SK-N-SH (cell line): Measurements from ENCODE around the gene CD22. TPM values are rescaled to one million over a fixed set of nuclear protein-coding genes. Genes with fewer than 3 reads are reported as not detected.

Source experiments
- CTCF ChIA-PET: fragments of 300-600, 350-600 bp; formaldehyde crosslinking; extraction: SDS; loops from one replicate; lab custom pipeline; 2021; lab: Yijun Ruan, JAX
- POLR2A ChIA-PET: fragments of 350-600 bp; sonication (Branson Sonifier 250); formaldehyde crosslinking; extraction: SDS; loops from one replicate; lab custom pipeline; 2020; ENCODE audit warnings: antibody characterized with exemption, inconsistent platforms; lab: Yijun Ruan, JAX
- DNase-seq: peaks from one replicate; pipeline ENCODE4 v3.0.0; 2012
- H2AFZ ChIP-seq: fragments of 200-600 bp; sonication (generic); 2 replicates; pipeline ENCODE4 v1.8.1; 2016; ENCODE audit warnings: antibody characterized with exemption, mild to moderate bottlenecking, low read depth
- H3F3A ChIP-seq: fragments of 200-600 bp; sonication (generic); replicated peaks from 2 replicates; pipeline ENCODE3; 2016; ENCODE audit warnings: antibody characterized with exemption, mild to moderate bottlenecking; ENCODE audit not compliant: insufficient read depth
- H3K27ac ChIP-seq, 2 experiments: fragments of 200-500 bp in 1 of 2; fragments of 200-600 bp in 1 of 2; sonication (Bioruptor generic) in 1 of 2; sonication (generic), shearing (Covaris generic) in 1 of 2; 2 replicates each; pipeline versions ENCODE4 v1.5.1 to v1.6.1; 2014 to 2016; ENCODE audit warnings: low read depth in 2 of 2, inconsistent platforms in 1 of 2, low read length in 1 of 2, mild to moderate bottlenecking in 1 of 2, mixed read lengths in 1 of 2
- H3K27me3 ChIP-seq: fragments of 200-600 bp; sonication (generic), shearing (Covaris generic); 2 replicates; pipeline ENCODE4 v1.6.1; 2016; ENCODE audit warnings: mixed run types; ENCODE audit not compliant: insufficient read depth
- H3K36me3 ChIP-seq, 2 experiments: fragments of 200-500 bp in 1 of 2; fragments of 200-600 bp in 1 of 2; sonication (Bioruptor generic) in 1 of 2; sonication (generic) in 1 of 2; replicated peaks in 1 of 2; 2 replicates each; pipeline versions ENCODE3 to v1.5.1; 2014 to 2016; ENCODE audit warnings: low read length in 1 of 2, mild to moderate bottlenecking in 1 of 2; ENCODE audit not compliant: insufficient read depth in 2 of 2, control insufficient read depth in 1 of 2
- H3K4me1 ChIP-seq, 2 experiments: fragments of 200-500 bp in 1 of 2; fragments of 200-600 bp in 1 of 2; sonication (Bioruptor generic) in 1 of 2; sonication (generic), shearing (Covaris generic) in 1 of 2; 2 replicates each; pipeline versions ENCODE4 v1.5.1 to v1.6.1; 2014 to 2016; ENCODE audit warnings: low read depth in 1 of 2, low read length in 1 of 2, mixed run types in 1 of 2; ENCODE audit not compliant: insufficient read depth in 2 of 2, control insufficient read depth in 1 of 2
- H3K4me2 ChIP-seq: fragments of 200-600 bp; sonication (generic), shearing (Covaris generic); 2 replicates; pipeline ENCODE4 v1.6.1; 2017; ENCODE audit warnings: mixed run types
- H3K4me3 ChIP-seq, 2 experiments: fragments of 200-500 bp in 1 of 2; fragments of 200-600 bp in 1 of 2; sonication (Bioruptor generic) in 1 of 2; sonication (generic), shearing (Covaris generic) in 1 of 2; 2 replicates each; pipeline versions ENCODE4 v1.5.1 to v1.8.1; 2014 to 2016; ENCODE audit warnings: low read depth in 2 of 2, inconsistent platforms in 1 of 2, low read length in 1 of 2, mild to moderate bottlenecking in 1 of 2, mixed read lengths in 1 of 2, moderate library complexity in 1 of 2
- H3K79me2 ChIP-seq: fragments of 200-600 bp; sonication (generic); 2 replicates; pipeline ENCODE4 v1.8.1; 2017; ENCODE audit warnings: mild to moderate bottlenecking; ENCODE audit not compliant: insufficient read depth
- H3K9ac ChIP-seq: fragments of 200-600 bp; sonication (generic); 2 replicates; pipeline ENCODE4 v1.6.1; 2017; ENCODE audit warnings: mixed run types
- H3K9me2 ChIP-seq: fragments of 200-600 bp; sonication (generic); 2 replicates; pipeline ENCODE4 v1.6.1; 2017; ENCODE audit warnings: mixed run types
- H3K9me3 ChIP-seq: fragments of 200-600 bp; sonication (generic); 2 replicates; pipeline ENCODE4 v1.6.1; 2017; ENCODE audit warnings: mixed run types, mild to moderate bottlenecking, moderate library complexity
- H4K20me1 ChIP-seq: fragments of 200-600 bp; sonication (generic); 2 replicates; pipeline ENCODE4 v1.6.1; 2017; ENCODE audit warnings: mild to moderate bottlenecking, mixed run types; ENCODE audit not compliant: insufficient read depth
- FOSL2 ChIP-seq: IDR thresholded peaks from 2 replicates; pipeline ENCODE4 v1.4.0; 2012; ENCODE audit warnings: low read depth, mild to moderate bottlenecking, moderate library complexity, borderline replicate concordance
- FOXM1 ChIP-seq: IDR thresholded peaks from 2 replicates; pipeline ENCODE4 v1.4.0; 2012; ENCODE audit warnings: low read depth, mild to moderate bottlenecking
- JUND ChIP-seq: IDR thresholded peaks from 2 replicates; pipeline ENCODE4 v1.4.0; 2012
- MEF2A ChIP-seq: IDR thresholded peaks from 2 replicates; pipeline ENCODE4 v1.4.0; 2012; ENCODE audit warnings: low read depth, borderline replicate concordance
- MXI1 ChIP-seq: IDR thresholded peaks from 2 replicates; pipeline ENCODE4 v1.6.1; 2012; ENCODE audit warnings: mild to moderate bottlenecking, low read depth, low read length, improper control_type of control experiment
- NFIC ChIP-seq: IDR thresholded peaks from 2 replicates; pipeline ENCODE4 v1.4.0; 2012; ENCODE audit warnings: borderline replicate concordance
- POLR2AphosphoS5 ChIP-seq: IDR thresholded peaks from 2 replicates; pipeline ENCODE4 v1.6.1; 2012; ENCODE audit warnings: low read depth, low read length
- RCOR1 ChIP-seq: fragments of 150-350 bp; IDR thresholded peaks from 2 replicates; pipeline ENCODE4 v1.6.1; 2017; ENCODE audit warnings: antibody characterized with exemption, low read length
- RFX5 ChIP-seq: IDR thresholded peaks from 2 replicates; pipeline ENCODE4 v1.6.1; 2012; ENCODE audit warnings: mild to moderate bottlenecking, improper control_type of control experiment, low read length
- RXRA ChIP-seq: IDR thresholded peaks from 2 replicates; pipeline ENCODE4 v1.4.0; 2012; ENCODE audit warnings: low read depth, mild to moderate bottlenecking, borderline replicate concordance
- SIN3A ChIP-seq: IDR thresholded peaks from 2 replicates; pipeline ENCODE4 v1.6.1; 2012; ENCODE audit warnings: low read depth, mild to moderate bottlenecking, low read length, moderate library complexity, borderline replicate concordance
- SMC3 ChIP-seq: IDR thresholded peaks from 2 replicates; pipeline ENCODE4 v1.6.1; 2012; ENCODE audit warnings: low read depth, low read length, improper control_type of control experiment
- TAF1 ChIP-seq: IDR thresholded peaks from 2 replicates; pipeline ENCODE4 v1.6.1; 2012; ENCODE audit warnings: low read depth, mild to moderate bottlenecking, low read length, moderate library complexity, borderline replicate concordance
- WGBS: methylation state at CpG from one replicate; pipeline ENCODE4 v1.1.6; 2017; ENCODE audit warnings: low lambda C conversion rate; 5-methylcytosine and 5-hydroxymethylcytosine counted together
- polyA plus RNA-seq, 3 experiments: library from polyadenylated mRNA; depleted of rRNA; stranded (reverse); fragments of >200 nt; gene quantifications; 2 replicates each; pipeline ENCODE4 v1.2.3, GENCODE V29; 2012
- TF ChIP-seq, protein P1 (sequence below): IDR thresholded peaks from 2 replicates; pipeline ENCODE4 v1.4.0; 2012; ENCODE audit warnings: low read depth
- TF ChIP-seq, protein P2 (sequence below): fragments of 200-600 bp; sonication (generic); IDR thresholded peaks from 2 replicates; pipeline ENCODE4 v1.6.1; 2017; ENCODE audit warnings: antibody characterized with exemption, mild to moderate bottlenecking, moderate library complexity

Gene CD22
- polyA plus RNA-seq, 1 of the 3 experiments (the other 2 are of a cell fraction): 0.18 TPM

GRCh38 chr19:35287713-35288112, 41.3 kb upstream of the CD22 start:
- Histone ChIP-seq H3K27ac (no peak overlapping the region), H4K20me1 (no peaks in the 10 kb centered on the region), H3K4me1 (no peaks in the 10 kb centered on the region), H3F3A (no peaks in the 10 kb centered on the region), H3K79me2 (no peaks in the 10 kb centered on the region), H3K9ac (no peak overlapping the region), H3K36me3 (no peaks in the 10 kb centered on the region), H3K27me3 (peaks cover 70% of the 10 kb centered on the region; the same call in 1 of the 2 replicates), H2AFZ (no peak overlapping the region), H3K9me2 (no peaks in the 10 kb centered on the region), H3K9me3 (no peaks in the 10 kb centered on the region), H3K4me3 (no peak overlapping the region), H3K4me2 (no peak overlapping the region)
- DNase-seq: no peak
- ChIA-PET POLR2A (no interaction called here), CTCF (interaction anchor here (0.7 to 1.1 kb wide), 4 partner anchors 17 to 65 kb away, joined by 3 read pairs; no protein-coding TSS in a partner anchor)
- WGBS: 47% methylated on average over 10 of the region's 10 CpGs
- TF ChIP-seq SMC3: no peak
- no peak for TF ChIP-seq FOSL2

DNA sequence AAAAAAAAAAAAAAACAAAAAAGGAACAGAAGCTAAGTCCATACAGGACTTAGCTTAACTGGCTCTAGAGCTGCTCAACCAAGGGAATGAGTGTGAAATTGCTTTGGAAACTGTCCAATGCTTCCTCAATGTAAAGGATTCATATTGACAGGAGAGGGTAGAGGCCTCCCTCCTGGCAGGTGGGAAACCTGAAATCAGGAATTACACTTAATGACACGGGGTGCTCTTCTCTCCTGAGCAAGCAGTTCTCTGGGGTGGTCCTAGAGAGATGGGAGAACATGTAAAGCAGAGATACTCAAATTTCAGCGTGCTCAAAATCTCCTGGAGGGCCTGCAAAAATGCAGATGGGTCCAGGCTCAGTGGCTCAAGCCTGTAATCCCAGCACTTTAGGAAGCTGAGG, 40.7 kb upstream of the CD22 start:
- Histone ChIP-seq H2AFZ (no peak overlapping the region), H4K20me1 (no peaks in the 10 kb centered on the region), H3K27me3 (peaks cover 70% of the 10 kb centered on the region), H3K9me3 (no peaks in the 10 kb centered on the region), H3K79me2 (no peaks in the 10 kb centered on the region), H3K4me2 (no peak overlapping the region), H3K9me2 (no peaks in the 10 kb centered on the region), H3K36me3 (no peaks in the 10 kb centered on the region), H3F3A (no peaks in the 10 kb centered on the region), H3K4me3 (no peak overlapping the region), H3K9ac (no peak overlapping the region), H3K27ac (no peak overlapping the region), H3K4me1 (no peaks in the 10 kb centered on the region)
- no peak for DNase-seq
- TF ChIP-seq MXI1 (no peak), JUND (no peak), RFX5 (no peak), RCOR1 (no peak), FOXM1 (no peak), TAF1 (no peak), MEF2A (no peak), RXRA (no peak), NFIC (no peak), FOSL2 (no peak), SMC3 (no peak), POLR2AphosphoS5 (no peak), SIN3A (no peak)
- TF ChIP-seq, protein P1, sequence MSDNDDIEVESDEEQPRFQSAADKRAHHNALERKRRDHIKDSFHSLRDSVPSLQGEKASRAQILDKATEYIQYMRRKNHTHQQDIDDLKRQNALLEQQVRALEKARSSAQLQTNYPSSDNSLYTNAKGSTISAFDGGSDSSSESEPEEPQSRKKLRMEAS: no peak
- TF ChIP-seq, protein P2, sequence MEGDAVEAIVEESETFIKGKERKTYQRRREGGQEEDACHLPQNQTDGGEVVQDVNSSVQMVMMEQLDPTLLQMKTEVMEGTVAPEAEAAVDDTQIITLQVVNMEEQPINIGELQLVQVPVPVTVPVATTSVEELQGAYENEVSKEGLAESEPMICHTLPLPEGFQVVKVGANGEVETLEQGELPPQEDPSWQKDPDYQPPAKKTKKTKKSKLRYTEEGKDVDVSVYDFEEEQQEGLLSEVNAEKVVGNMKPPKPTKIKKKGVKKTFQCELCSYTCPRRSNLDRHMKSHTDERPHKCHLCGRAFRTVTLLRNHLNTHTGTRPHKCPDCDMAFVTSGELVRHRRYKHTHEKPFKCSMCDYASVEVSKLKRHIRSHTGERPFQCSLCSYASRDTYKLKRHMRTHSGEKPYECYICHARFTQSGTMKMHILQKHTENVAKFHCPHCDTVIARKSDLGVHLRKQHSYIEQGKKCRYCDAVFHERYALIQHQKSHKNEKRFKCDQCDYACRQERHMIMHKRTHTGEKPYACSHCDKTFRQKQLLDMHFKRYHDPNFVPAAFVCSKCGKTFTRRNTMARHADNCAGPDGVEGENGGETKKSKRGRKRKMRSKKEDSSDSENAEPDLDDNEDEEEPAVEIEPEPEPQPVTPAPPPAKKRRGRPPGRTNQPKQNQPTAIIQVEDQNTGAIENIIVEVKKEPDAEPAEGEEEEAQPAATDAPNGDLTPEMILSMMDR: no peak
- WGBS: 21% methylated on average over 2 of the region's 2 CpGs
- ChIA-PET CTCF (interaction anchor here (1.1 to 1.9 kb wide), 3 partner anchors 17 to 207 kb away, joined by 3 to 6 read pairs (median 4); partner anchors contain the start of gene USF2), POLR2A (no interaction called here)
